HepG2 (cell line): ENCODE data around the gene EPM2A. TPM values are rescaled to one million over a fixed set of nuclear protein-coding genes. Genes with fewer than 3 reads are reported as not detected.
"Not testable (repeated sequence)": the region's sequence is repeated elsewhere in the genome, so short reads cannot be mapped to it uniquely, and the experiment has no call there.

Experiments used
- ATAC-seq: fragments of 200-7000 bp; cut with Tn5 transposase; 3 replicates; pipeline ENCODE4 v1.9.1; 2020; ENCODE audit warnings: mild to moderate bottlenecking, moderate library complexity
- BruUV-seq: library from RNA; stranded (reverse); fragments of 400-500 nt; replicated peaks from 2 replicates; lab custom pipeline; 2021; lab: Mats Ljungman, UMichigan
- CTCF ChIA-PET: fragments of 300-600 bp; formaldehyde crosslinking; extraction: SDS; loops from one replicate; lab custom pipeline; 2021; ENCODE audit warnings: low total read pairs, inconsistent platforms, low intra/inter-chr PET ratio; lab: Yijun Ruan, JAX
- POLR2A ChIA-PET: fragments of 350-600 bp; sonication (Branson Sonifier 250); formaldehyde crosslinking; loops from one replicate; lab custom pipeline; 2020; ENCODE audit warnings: antibody characterized with exemption, inconsistent platforms; lab: Yijun Ruan, JAX
- DNase-seq: peaks from one replicate; pipeline ENCODE4 v3.0.0-alpha.2; 2015; ENCODE audit warnings: low spot score
- FAIRE-seq: peaks from 3 replicates; lab custom pipeline; 2011; peaks lifted over from hg19 to GRCh38; lab: Jason Lieb, UNC
- H2AFZ ChIP-seq: one replicate; pipeline ENCODE4 v1.6.1; 2011; ENCODE audit warnings: low read length, inconsistent platforms
- H3K27ac ChIP-seq: fragments of 300-600 bp; 3 replicates; pipeline ENCODE4 v1.8.0; 2011; ENCODE audit warnings: mixed run types, mild to moderate bottlenecking, mixed read lengths, low read length, inconsistent platforms; ENCODE audit not compliant: insufficient read depth; ENCODE audit errors: extremely low read length
- H3K27me3 ChIP-seq, 2 experiments: fragments of 200-600 bp in 1 of 2; 2 replicates in 1 of 2; 3 replicates in 1 of 2; pipeline versions ENCODE4 v1.6.0 to v1.8.0; 2011; ENCODE audit warnings: low read length in 2 of 2, mild to moderate bottlenecking in 2 of 2, moderate library complexity in 2 of 2, inconsistent platforms in 1 of 2; ENCODE audit not compliant: insufficient read depth in 2 of 2, control insufficient read depth in 1 of 2
- H3K36me3 ChIP-seq, 2 experiments: fragments of 200-600 bp in 1 of 2; replicated peaks in 1 of 2; 2 replicates in 1 of 2; 3 replicates in 1 of 2; pipeline versions ENCODE4 v1.5.1 to v1.8.0; 2011; ENCODE audit warnings: low read length in 2 of 2, inconsistent platforms in 1 of 2; ENCODE audit not compliant: insufficient read depth in 2 of 2, control insufficient read depth in 1 of 2
- H3K4me1 ChIP-seq: 2 replicates; pipeline ENCODE4 v1.5.1; 2012; ENCODE audit warnings: low read length, inconsistent platforms; ENCODE audit not compliant: insufficient read depth
- H3K4me2 ChIP-seq: 2 replicates; pipeline ENCODE4 v1.6.0; 2011; ENCODE audit warnings: low read depth, low read length, inconsistent platforms
- H3K4me3 ChIP-seq, 3 experiments: fragments of 200-600 bp in 1 of 3; sonication (generic), shearing (Covaris generic) in 1 of 3; replicated peaks in 1 of 3; 2 replicates each; pipeline ENCODE4 v1.5.1; 2011 to 2016; ENCODE audit warnings: low read length in 3 of 3, inconsistent platforms in 2 of 3, low read depth in 2 of 3, mild to moderate bottlenecking in 2 of 3, control low read depth in 1 of 3, mixed read lengths in 1 of 3; ENCODE audit not compliant: insufficient read depth in 1 of 3
- H3K79me2 ChIP-seq: one replicate; pipeline ENCODE4 v1.6.1; 2011; ENCODE audit warnings: low read length, inconsistent platforms; ENCODE audit not compliant: insufficient read depth
- H3K9ac ChIP-seq: 2 replicates; pipeline ENCODE4 v1.6.0; 2011; ENCODE audit warnings: mild to moderate bottlenecking, low read depth, low read length, inconsistent platforms; ENCODE audit not compliant: insufficient read depth
- H3K9me3 ChIP-seq: 2 replicates; pipeline ENCODE4 v1.5.1; 2012; ENCODE audit warnings: mild to moderate bottlenecking, low read length
- H4K20me1 ChIP-seq: 2 replicates; pipeline ENCODE4 v1.6.0; 2011; ENCODE audit warnings: inconsistent platforms, mild to moderate bottlenecking, low read length, moderate library complexity; ENCODE audit not compliant: insufficient read depth
- GTF2F1 ChIP-seq: fragments of 150-350 bp; IDR thresholded peaks from 2 replicates; pipeline ENCODE4 v1.6.1; 2014; ENCODE audit warnings: low read length
- WGBS: methylation state at CpG from one replicate; pipeline ENCODE4 v1.1.6; 2017; ENCODE audit warnings: low lambda C conversion rate; 5-methylcytosine and 5-hydroxymethylcytosine counted together
- in situ Hi-C: cut with HindIII; loops from 2 replicates; pipeline ENCODE4 v1.10.0; 2017; ENCODE audit warnings: low pct_unique_long_range_greater_than_20kb; ENCODE audit not compliant: extremely low pct_ligation_motif_present
- intact Hi-C: fragments of 100-400 bp; cut with micrococcal nuclease; formaldehyde crosslinking; loops from one replicate; pipeline ENCODE4 v1.10.0; 2022; ENCODE audit not compliant: unreplicated experiment
- polyA plus RNA-seq, 8 experiments: library from polyadenylated mRNA; depleted of rRNA in 3 of 8; stranded (reverse) in 7 of 8; unstranded in 1 of 8; fragments of >200 nt; fragmentation: Illumina TruSeq in 4 of 8; extraction: Trizol in 4 of 8; gene quantifications; 2 replicates each; pipeline versions ENCODE4 v1.2.1 to v1.2.3, GENCODE V29; 2011 to 2016; ENCODE audit warnings: low read depth in 4 of 8, missing spikeins in 1 of 8, mixed read lengths in 1 of 8; ENCODE audit not compliant: insufficient read depth in 1 of 8
- total RNA-seq, 5 experiments: library from RNA; depleted of rRNA; stranded (reverse); fragments of >200 nt; fragmentation: Illumina TruSeq; extraction: Trizol; gene quantifications; 2 replicates each; pipeline ENCODE4 v1.2.3, GENCODE V29; 2016; ENCODE audit warnings: low read depth in 1 of 5
- TF ChIP-seq, protein P1 (sequence below): sonication (generic); formaldehyde crosslinking; IDR thresholded peaks from 2 replicates; pipeline ENCODE4 v1.4.0; 2020; ENCODE audit warnings: missing genetic modification reagents
- TF ChIP-seq, protein P2 (sequence below): sonication (generic); formaldehyde crosslinking; IDR thresholded peaks from 2 replicates; pipeline ENCODE4 v1.4.0; 2020; ENCODE audit warnings: missing genetic modification reagents
- TF ChIP-seq, protein P3 (sequence below): sonication (generic); formaldehyde crosslinking; IDR thresholded peaks from 2 replicates; pipeline ENCODE4 v1.5.0; 2020; ENCODE audit warnings: missing genetic modification reagents

Gene EPM2A
- total and polyA plus RNA-seq, 2 of the 13 experiments (the other 11 are each of a cell fraction or from before 2014, with no cell fraction given), result 4.6 to 9.2 TPM

DNA sequence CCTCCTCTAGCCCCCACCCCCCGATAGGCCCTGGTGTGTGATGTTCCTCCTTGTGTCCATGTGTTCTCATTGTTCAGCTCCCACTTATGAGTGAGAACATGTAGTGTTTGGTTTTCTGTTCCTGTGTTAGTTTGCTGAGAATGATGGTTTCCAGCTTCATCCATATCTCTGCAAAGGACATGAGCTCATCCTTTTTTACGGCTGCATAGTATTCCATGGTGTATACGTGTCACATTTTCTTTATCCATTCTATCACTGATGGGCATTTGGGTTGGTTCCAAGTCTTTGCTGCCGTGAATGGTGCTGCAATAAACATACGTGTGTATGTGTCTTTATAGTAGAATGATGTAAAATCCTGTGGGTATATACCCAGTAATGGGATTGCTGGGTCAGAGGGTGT is 4.4 kb upstream of the EPM2A start:
- H3K27me3 ChIP-seq, H4K20me1 ChIP-seq, H3K4me2 ChIP-seq, H3K9ac ChIP-seq, FAIRE-seq, BruUV-seq, H3K36me3 ChIP-seq, CTCF ChIA-PET, H3K9me3 ChIP-seq, H3K79me2 ChIP-seq, ATAC-seq, H3K4me3 ChIP-seq, H3K27ac ChIP-seq, H2AFZ ChIP-seq, DNase-seq, POLR2A ChIA-PET: not testable (repeated sequence)
- intact Hi-C loops, result loop anchor here (10.0 kb wide), 2 partner anchors 475 to 805 kb away; partner anchors contain the start of gene RAB32
- peaks cover 15% of the 10 kb centered on the region for H3K4me1 ChIP-seq
- in situ Hi-C loops, result loop anchor here (5.0 kb wide), 1 partner anchor 73 kb away; the partner anchor contains the start of gene FBXO30
- WGBS, result 62% methylated on average over 5 of the region's 5 CpGs

DNA sequence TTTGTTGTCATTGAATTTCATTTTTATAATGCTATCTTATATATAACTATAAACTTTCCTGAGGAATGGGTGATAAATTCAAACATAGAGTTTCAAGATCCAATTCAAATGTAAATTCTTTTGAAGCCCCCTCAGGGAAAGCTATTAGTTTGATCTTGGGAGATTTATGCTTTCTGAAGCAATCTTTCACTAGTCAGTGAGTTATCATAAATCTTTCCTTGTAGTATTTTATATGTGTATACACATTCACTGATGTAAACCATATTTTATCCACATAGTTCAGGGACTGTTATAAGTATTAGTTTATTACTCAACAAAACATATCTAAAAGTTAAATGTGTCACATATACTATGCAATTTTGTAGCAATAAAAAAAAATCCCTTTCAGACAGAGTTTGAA is 2.9 kb upstream of the EPM2A start:
- intact Hi-C loops (loop anchor here (10.0 kb wide), 2 partner anchors 473 to 807 kb away; partner anchors contain the start of gene RAB32), in situ Hi-C loops (loop anchor here (5.0 kb wide), 1 partner anchor 74 kb away; the partner anchor contains the start of gene FBXO30)
- Histone ChIP-seq H3K9me3 (no peaks in the 10 kb centered on the region), H3K4me2 (no peak overlapping the region), H3K9ac (no peak overlapping the region), H3K36me3 (no peaks in the 10 kb centered on the region), H3K27me3 (no peaks in the 10 kb centered on the region), H3K4me3 (no peak overlapping the region), H3K4me1 (peaks cover 24% of the 10 kb centered on the region), H2AFZ (no peak overlapping the region), H3K27ac (no peak overlapping the region), H4K20me1 (no peaks in the 10 kb centered on the region), H3K79me2 (peaks cover 4% of the 10 kb centered on the region)
- ChIA-PET CTCF (no interaction called here), POLR2A (no interaction called here)
- DNase-seq, result no peak
- ATAC-seq, result no peak
- BruUV-seq, result no TSS peak
- TF ChIP-seq, protein P1, sequence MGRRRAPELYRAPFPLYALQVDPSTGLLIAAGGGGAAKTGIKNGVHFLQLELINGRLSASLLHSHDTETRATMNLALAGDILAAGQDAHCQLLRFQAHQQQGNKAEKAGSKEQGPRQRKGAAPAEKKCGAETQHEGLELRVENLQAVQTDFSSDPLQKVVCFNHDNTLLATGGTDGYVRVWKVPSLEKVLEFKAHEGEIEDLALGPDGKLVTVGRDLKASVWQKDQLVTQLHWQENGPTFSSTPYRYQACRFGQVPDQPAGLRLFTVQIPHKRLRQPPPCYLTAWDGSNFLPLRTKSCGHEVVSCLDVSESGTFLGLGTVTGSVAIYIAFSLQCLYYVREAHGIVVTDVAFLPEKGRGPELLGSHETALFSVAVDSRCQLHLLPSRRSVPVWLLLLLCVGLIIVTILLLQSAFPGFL (CRISPR knock-in tag), result no peak
- TF ChIP-seq GTF2F1, result no peak
- TF ChIP-seq, protein P2, sequence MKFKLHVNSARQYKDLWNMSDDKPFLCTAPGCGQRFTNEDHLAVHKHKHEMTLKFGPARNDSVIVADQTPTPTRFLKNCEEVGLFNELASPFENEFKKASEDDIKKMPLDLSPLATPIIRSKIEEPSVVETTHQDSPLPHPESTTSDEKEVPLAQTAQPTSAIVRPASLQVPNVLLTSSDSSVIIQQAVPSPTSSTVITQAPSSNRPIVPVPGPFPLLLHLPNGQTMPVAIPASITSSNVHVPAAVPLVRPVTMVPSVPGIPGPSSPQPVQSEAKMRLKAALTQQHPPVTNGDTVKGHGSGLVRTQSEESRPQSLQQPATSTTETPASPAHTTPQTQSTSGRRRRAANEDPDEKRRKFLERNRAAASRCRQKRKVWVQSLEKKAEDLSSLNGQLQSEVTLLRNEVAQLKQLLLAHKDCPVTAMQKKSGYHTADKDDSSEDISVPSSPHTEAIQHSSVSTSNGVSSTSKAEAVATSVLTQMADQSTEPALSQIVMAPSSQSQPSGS (CRISPR knock-in tag), result no peak
- TF ChIP-seq, protein P3, sequence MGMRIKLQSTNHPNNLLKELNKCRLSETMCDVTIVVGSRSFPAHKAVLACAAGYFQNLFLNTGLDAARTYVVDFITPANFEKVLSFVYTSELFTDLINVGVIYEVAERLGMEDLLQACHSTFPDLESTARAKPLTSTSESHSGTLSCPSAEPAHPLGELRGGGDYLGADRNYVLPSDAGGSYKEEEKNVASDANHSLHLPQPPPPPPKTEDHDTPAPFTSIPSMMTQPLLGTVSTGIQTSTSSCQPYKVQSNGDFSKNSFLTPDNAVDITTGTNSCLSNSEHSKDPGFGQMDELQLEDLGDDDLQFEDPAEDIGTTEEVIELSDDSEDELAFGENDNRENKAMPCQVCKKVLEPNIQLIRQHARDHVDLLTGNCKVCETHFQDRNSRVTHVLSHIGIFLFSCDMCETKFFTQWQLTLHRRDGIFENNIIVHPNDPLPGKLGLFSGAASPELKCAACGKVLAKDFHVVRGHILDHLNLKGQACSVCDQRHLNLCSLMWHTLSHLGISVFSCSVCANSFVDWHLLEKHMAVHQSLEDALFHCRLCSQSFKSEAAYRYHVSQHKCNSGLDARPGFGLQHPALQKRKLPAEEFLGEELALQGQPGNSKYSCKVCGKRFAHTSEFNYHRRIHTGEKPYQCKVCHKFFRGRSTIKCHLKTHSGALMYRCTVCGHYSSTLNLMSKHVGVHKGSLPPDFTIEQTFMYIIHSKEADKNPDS (CRISPR knock-in tag), result no peak
- FAIRE-seq, result no peak
